K562 (cell line): Measurements from ENCODE around the gene USP10. TPM values are rescaled to one million over a fixed set of nuclear protein-coding genes. Genes with fewer than 3 reads are reported as not detected.

ENCODE experiments used
- CBX5 ChIP-seq: IDR thresholded peaks from 2 replicates; pipeline ENCODE4 v1.6.1; 2014; ENCODE audit warnings: low read depth, borderline replicate concordance
- CTCF ChIP-seq, 3 experiments: IDR thresholded peaks in 2 of 3; conservative IDR thresholded peaks in 1 of 3; 2 replicates each; pipeline ENCODE4 v1.5.1; 2011 to 2012; ENCODE audit warnings: low read length in 3 of 3, mild to moderate bottlenecking in 3 of 3, control low read depth in 2 of 3, improper control_type of control experiment in 1 of 3, inconsistent platforms in 1 of 3, low read depth in 1 of 3, mixed read lengths in 1 of 3, moderate library complexity in 1 of 3; ENCODE audit not compliant: insufficient read depth in 2 of 3
- GATA2 ChIP-seq: sonication (generic); formaldehyde crosslinking; IDR thresholded peaks from 2 replicates; pipeline ENCODE4 v1.4.0; 2020; ENCODE audit warnings: mild to moderate bottlenecking, missing genetic modification reagents
- JUND ChIP-seq, 2 experiments: IDR thresholded peaks; 2 replicates in 1 of 2; 3 replicates in 1 of 2; pipeline ENCODE4 v1.6.1; 2011; ENCODE audit warnings: borderline replicate concordance in 2 of 2, low read depth in 2 of 2, low read length in 2 of 2, improper control_type of control experiment in 1 of 2, missing biosample characterization in 1 of 2, missing genetic modification characterization in 1 of 2, missing genetic modification reagents in 1 of 2
- KHSRP ChIP-seq: fragments of 450-650 bp; IDR thresholded peaks from 2 replicates; pipeline ENCODE4 v1.6.1; 2017
- LARP7 ChIP-seq: fragments of 450-650 bp; IDR thresholded peaks from 2 replicates; pipeline ENCODE4 v1.6.1; 2016
- RBBP5 ChIP-seq: fragments of 200-600 bp; sonication (generic); IDR thresholded peaks from 2 replicates; pipeline ENCODE4 v1.6.1; 2012; ENCODE audit warnings: borderline replicate concordance, mild to moderate bottlenecking, low read length, control low read depth, inconsistent platforms; ENCODE audit not compliant: insufficient read depth, poor library complexity, severe bottlenecking
- RBM15 ChIP-seq: fragments of 200-400 bp; formaldehyde crosslinking; IDR thresholded peaks from 2 replicates; pipeline ENCODE4 v1.6.1; 2018; ENCODE audit warnings: mild to moderate bottlenecking, low read length, moderate library complexity; ENCODE audit not compliant: insufficient read depth
- RCOR1 ChIP-seq, 2 experiments: IDR thresholded peaks; 2 replicates each; pipeline ENCODE4 v1.6.1; 2012; ENCODE audit warnings: low read depth in 2 of 2, low read length in 2 of 2, borderline replicate concordance in 1 of 2, improper control_type of control experiment in 1 of 2
- SMARCA4 ChIP-seq: fragments of 450-650 bp; IDR thresholded peaks from 2 replicates; pipeline ENCODE4 v1.6.1; 2016
- SMARCA5 ChIP-seq: fragments of 450-650 bp; IDR thresholded peaks from 2 replicates; pipeline ENCODE4 v1.6.1; 2016
- TBP ChIP-seq: optimal IDR thresholded peaks from 2 replicates; pipeline ENCODE3; 2011; ENCODE audit warnings: low read depth, low read length, improper control_type of control experiment
- THAP7 ChIP-seq: fragments of 250-450 bp; sonication (Bioruptor Pico); IDR thresholded peaks from 2 replicates; pipeline ENCODE4 v1.5.0; 2021
- ZBTB9 ChIP-seq: fragments of 450-650 bp; formaldehyde crosslinking; IDR thresholded peaks from 2 replicates; pipeline ENCODE4 v1.4.0; 2020; ENCODE audit warnings: mild to moderate bottlenecking, moderate library complexity
- ZEB2 ChIP-seq: fragments of 450-650 bp; IDR thresholded peaks from 2 replicates; pipeline ENCODE4 v1.6.1; 2016
- ZNF224 ChIP-seq: sonication (generic); formaldehyde crosslinking; IDR thresholded peaks from 2 replicates; pipeline ENCODE4 v1.8.0; 2022; ENCODE audit warnings: mild to moderate bottlenecking, missing genetic modification reagents
- ZNF384 ChIP-seq: IDR thresholded peaks from 2 replicates; pipeline ENCODE4 v1.6.1; 2012; ENCODE audit warnings: low read depth, low read length, improper control_type of control experiment
- ZNF518B ChIP-seq: fragments of 250-450 bp; sonication (Bioruptor Pico); IDR thresholded peaks from 2 replicates; pipeline ENCODE4 v1.5.0; 2021; ENCODE audit warnings: mild to moderate bottlenecking, moderate library complexity
- ZNF764 ChIP-seq: fragments of 250-450 bp; sonication (Bioruptor Pico); IDR thresholded peaks from 2 replicates; pipeline ENCODE4 v1.4.0; 2020; ENCODE audit warnings: low read depth, mild to moderate bottlenecking, moderate library complexity
- polyA plus RNA-seq, 8 experiments: library from polyadenylated mRNA; depleted of rRNA in 4 of 8; stranded (reverse) in 5 of 8; unstranded in 3 of 8; fragments of >200 nt; fragmentation: Nextera tagmentation in 2 of 8; fragmentation: Illumina TruSeq in 1 of 8; extraction: Ambion mirVana in 2 of 8; extraction: Trizol in 1 of 8; gene quantifications; 2 replicates each; pipeline versions ENCODE4 v1.2.1 to v1.2.3, GENCODE V29; 2011 to 2014; ENCODE audit warnings: inconsistent platforms in 1 of 8, missing spikeins in 1 of 8
- total RNA-seq, 7 experiments: library from RNA; depleted of rRNA in 6 of 7; stranded (reverse); fragments of >200 nt in 6 of 7; fragmentation: Illumina TruSeq in 2 of 7; extraction: Trizol in 2 of 7; gene quantifications; 2 replicates each; pipeline versions ENCODE4 v1.2.1 to v1.2.3, GENCODE V29; 2011 to 2021; ENCODE audit warnings: low replicate concordance in 1 of 7

USP10 gene
- total and polyA plus RNA-seq, 9 of the 15 experiments (the other 6 are each of a cell fraction or from before 2014, with no cell fraction given): 61.7 to 197 (median 116) TPM

- TF ChIP-seq ZNF764 (CRISPR knock-in tag): no peak
- TF ChIP-seq GATA2 (CRISPR knock-in tag): peak; percentile 44; the same call in 1 of the 2 replicates
- TF ChIP-seq THAP7 (CRISPR knock-in tag): no peak
- TF ChIP-seq ZEB2: peak; percentile 49
- TF ChIP-seq ZNF224: no peak
- peak; percentile 16; the same call in 1 of the 2 replicates for TF ChIP-seq KHSRP
- TF ChIP-seq CTCF (IDR thresholded peaks at IDR 0.05 in 2 of 3, conservative IDR thresholded peaks at IDR 0.05 in 1 of 3; ENCODE audit: insufficient read depth in 2 of 3, low read depth in 1 of 3, low read length in 3 of 3): no peak
- TF ChIP-seq LARP7: no peak
- peak; percentile 90 to 97 for TF ChIP-seq RCOR1 (IDR thresholded peaks at IDR 0.05; ENCODE audit: borderline replicate concordance in 1 of 2, low read depth in 2 of 2, low read length in 2 of 2)
- no peak for TF ChIP-seq ZNF518B (CRISPR knock-in tag)
- peak; percentile 35 for TF ChIP-seq RBBP5
- peak; percentile 59; the same call in 1 of the 2 replicates for TF ChIP-seq JUND (IDR thresholded peaks at IDR 0.05; ENCODE audit: borderline replicate concordance, low read depth, low read length)
- TF ChIP-seq JUND (tag; IDR thresholded peaks at IDR 0.05; ENCODE audit: borderline replicate concordance, low read depth, low read length): peak; percentile 49; the same call in 1 of the 3 replicates
- no peak; the same call in 1 of the 2 replicates for TF ChIP-seq ZBTB9 (CRISPR knock-in tag)
- TF ChIP-seq ZNF384: no peak
- no peak for TF ChIP-seq SMARCA5
- peak; percentile 60 for TF ChIP-seq TBP
- no peak for TF ChIP-seq CBX5
- TF ChIP-seq SMARCA4: peak; percentile 92
- TF ChIP-seq RBM15: no peak
Observed at GRCh38 chr16:84732674-84733352, 33.0 kb downstream of the USP10 start (continued).
